Measurements from ENCODE around the gene PPP2R3B. TPM values are rescaled to one million over a fixed set of nuclear protein-coding genes. Genes with fewer than 3 reads are reported as not detected.
"Not testable (repeated sequence)": the region's sequence is repeated elsewhere in the genome, so short reads cannot be mapped to it uniquely, and the experiment has no call there.

Gene PPP2R3B
- total RNA-seq, 2 experiments from 2014 or later: 12.1 to 14.0 TPM

DNA sequence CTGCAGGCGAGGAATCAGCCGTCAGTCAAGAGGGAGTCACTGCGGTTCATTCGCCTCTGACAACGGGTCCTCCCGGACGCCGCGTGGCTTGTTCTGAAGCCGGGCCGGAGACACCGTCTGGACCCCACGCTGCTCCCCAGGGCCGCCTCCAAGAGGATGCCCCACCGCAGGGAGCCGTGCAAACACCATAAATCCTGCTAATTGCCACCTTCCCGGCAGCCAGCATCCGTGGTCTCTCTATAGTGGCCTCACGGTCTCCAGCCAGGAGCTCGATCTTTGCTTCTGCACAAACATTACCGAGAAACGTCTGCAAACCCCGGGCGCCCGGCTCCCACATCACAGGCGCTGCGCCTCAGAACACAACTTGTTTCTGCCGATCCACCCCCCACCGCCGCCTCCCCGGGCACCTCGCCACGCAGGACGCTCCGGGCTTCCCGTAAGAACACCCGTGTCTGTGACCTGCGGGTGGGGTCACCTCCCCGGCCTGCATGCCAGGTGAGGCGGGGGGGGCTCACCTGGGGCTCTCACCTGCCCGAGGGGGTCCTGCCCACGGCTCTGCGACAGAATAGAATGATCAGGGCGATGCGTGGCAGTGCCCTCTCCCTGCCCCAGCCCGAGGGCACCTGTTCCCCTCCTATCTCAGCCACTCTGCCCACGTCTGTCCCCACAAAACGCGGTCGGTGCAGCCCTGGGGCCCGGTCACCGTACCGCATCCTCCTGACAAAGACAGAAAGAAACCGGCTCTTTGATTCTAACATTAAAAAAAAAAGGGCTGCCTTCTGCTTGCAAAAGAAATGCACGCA, 32.4 kb upstream of the PPP2R3B start:
- intact Hi-C loops (cut with DNase I, micrococcal nuclease): no loop called here
- peaks cover 0 to 56% of the 10 kb centered on the region in 2 experiments for H3K9me3 ChIP-seq (ENCODE audit: control insufficient read depth in 1 of 2, insufficient read depth in 1 of 2, low read length in 2 of 2)
- Mint-ChIP-seq H3K36me3 (ENCODE audit: low read depth) (no peaks in the 10 kb centered on the region), H3K4me1 (ENCODE audit: low read depth) (no peaks in the 10 kb centered on the region), H3K27me3 (peaks cover 8% of the 10 kb centered on the region), H3K27ac (no peak overlapping the region), H3K9me3 (no peaks in the 10 kb centered on the region), H3K4me3 (no peak overlapping the region)
- no peak overlapping the region for H3K4me3 ChIP-seq (ENCODE audit: low read length)
- no peak overlapping the region for H3K27ac ChIP-seq (ENCODE audit: low read depth in 1 of 2, low read length in 2 of 2)
- H3K4me1 ChIP-seq (ENCODE audit: insufficient read depth, low read length): no peaks in the 10 kb centered on the region
- ChIA-PET POLR2A (no interaction called here), CTCF (no interaction called here)
- TF ChIP-seq, protein P1, sequence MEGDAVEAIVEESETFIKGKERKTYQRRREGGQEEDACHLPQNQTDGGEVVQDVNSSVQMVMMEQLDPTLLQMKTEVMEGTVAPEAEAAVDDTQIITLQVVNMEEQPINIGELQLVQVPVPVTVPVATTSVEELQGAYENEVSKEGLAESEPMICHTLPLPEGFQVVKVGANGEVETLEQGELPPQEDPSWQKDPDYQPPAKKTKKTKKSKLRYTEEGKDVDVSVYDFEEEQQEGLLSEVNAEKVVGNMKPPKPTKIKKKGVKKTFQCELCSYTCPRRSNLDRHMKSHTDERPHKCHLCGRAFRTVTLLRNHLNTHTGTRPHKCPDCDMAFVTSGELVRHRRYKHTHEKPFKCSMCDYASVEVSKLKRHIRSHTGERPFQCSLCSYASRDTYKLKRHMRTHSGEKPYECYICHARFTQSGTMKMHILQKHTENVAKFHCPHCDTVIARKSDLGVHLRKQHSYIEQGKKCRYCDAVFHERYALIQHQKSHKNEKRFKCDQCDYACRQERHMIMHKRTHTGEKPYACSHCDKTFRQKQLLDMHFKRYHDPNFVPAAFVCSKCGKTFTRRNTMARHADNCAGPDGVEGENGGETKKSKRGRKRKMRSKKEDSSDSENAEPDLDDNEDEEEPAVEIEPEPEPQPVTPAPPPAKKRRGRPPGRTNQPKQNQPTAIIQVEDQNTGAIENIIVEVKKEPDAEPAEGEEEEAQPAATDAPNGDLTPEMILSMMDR (IDR thresholded peaks at IDR 0.05): no peak
- DNase-seq (no peak), ATAC-seq (ENCODE audit: poor library complexity) (no peak)
- peaks cover 0 to 2% of the 10 kb centered on the region in 2 experiments for H3K27me3 ChIP-seq (ENCODE audit: control insufficient read depth in 1 of 2, insufficient read depth in 2 of 2, low read length in 2 of 2)
- H3K36me3 ChIP-seq (ENCODE audit: insufficient read depth, low read length): no peaks in the 10 kb centered on the region

DNA sequence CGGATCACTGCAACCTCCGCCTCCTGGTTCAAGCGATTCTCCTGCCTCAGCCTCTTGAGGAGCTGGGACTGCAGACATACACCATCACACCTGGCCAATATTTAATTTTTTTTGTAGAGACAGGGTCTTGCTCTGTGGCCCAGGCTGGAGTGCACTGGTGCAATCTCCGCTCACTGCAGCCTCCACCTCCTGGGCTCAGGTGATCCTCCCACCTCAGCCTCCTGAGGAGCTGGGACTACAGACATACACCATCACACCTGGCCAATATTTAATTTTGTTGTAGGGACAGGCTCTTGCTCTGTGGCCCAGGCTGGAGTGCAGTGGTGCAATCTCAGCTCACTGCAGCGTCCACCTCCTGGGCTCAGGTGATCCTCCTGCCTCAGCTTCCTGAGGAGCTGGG, 28.8 kb upstream of the PPP2R3B start:
- DNase-seq, CTCF ChIA-PET: not testable (repeated sequence)

DNA sequence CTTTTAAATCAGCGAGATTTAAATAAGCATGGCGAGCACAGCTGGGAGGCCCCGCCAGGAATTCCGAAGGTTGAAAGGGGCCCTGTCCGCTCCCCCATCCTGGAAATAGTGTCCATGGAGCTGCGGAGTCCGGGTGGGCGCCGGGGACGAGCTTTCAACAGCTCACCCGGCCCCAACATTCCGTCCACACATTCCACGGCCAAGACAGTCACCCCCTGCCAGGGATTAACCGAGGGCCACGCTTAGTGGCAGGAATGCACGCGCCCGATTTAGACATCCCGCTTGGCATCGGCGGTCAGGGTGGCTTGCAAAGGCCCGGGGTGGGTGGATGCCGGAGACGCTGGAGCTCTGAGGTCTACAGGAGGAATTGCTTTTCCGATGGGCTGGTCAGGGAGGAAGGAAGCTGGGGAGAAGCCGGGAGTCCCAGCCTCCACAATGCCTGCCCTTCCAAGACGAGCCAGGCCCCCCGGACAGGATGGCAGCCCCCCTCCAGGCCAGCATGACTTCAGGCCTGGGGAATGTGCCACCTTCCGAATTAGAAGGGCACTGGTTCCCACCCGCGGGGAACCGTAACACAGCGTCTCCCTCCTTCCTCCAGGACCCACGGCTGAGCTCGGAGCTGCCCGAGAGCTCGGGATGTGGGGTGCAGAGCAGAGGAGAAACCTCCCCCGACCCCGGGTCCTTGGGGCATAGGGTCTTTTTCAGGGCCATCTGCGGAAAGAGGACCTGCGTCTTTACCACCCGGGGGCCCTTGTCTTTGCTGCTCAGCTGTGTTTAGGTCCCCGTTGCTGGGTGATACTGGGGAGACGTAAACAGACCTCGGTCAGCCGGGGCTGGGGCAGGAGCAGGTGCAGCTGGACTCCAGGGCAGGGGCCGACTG, 26.9 kb upstream of the PPP2R3B start:
- TF ChIP-seq, protein P1 (IDR thresholded peaks at IDR 0.05): no peak
- DNase-seq (no peak), ATAC-seq (ENCODE audit: poor library complexity) (no peak)
- H3K4me1 ChIP-seq (ENCODE audit: insufficient read depth, low read length): no peaks in the 10 kb centered on the region
- Mint-ChIP-seq H3K27ac (no peak overlapping the region), H3K4me1 (ENCODE audit: low read depth) (no peaks in the 10 kb centered on the region), H3K36me3 (ENCODE audit: low read depth) (no peaks in the 10 kb centered on the region), H3K4me3 (no peak overlapping the region), H3K9me3 (no peaks in the 10 kb centered on the region), H3K27me3 (peaks cover 3% of the 10 kb centered on the region)
- H3K36me3 ChIP-seq (ENCODE audit: insufficient read depth, low read length): no peaks in the 10 kb centered on the region
- peaks cover 0 to 17% of the 10 kb centered on the region in 2 experiments for H3K9me3 ChIP-seq (ENCODE audit: control insufficient read depth in 1 of 2, insufficient read depth in 1 of 2, low read length in 2 of 2)
- no peak overlapping the region for H3K4me3 ChIP-seq (ENCODE audit: low read length)
- intact Hi-C loops (cut with DNase I, micrococcal nuclease): no loop called here
- ChIA-PET CTCF (no interaction called here), POLR2A (no interaction called here)
- no peak overlapping the region for H3K27ac ChIP-seq (ENCODE audit: low read depth in 1 of 2, low read length in 2 of 2)
- H3K27me3 ChIP-seq (ENCODE audit: control insufficient read depth in 1 of 2, insufficient read depth in 2 of 2, low read length in 2 of 2): peaks cover 0 to 5% of the 10 kb centered on the region in 2 experiments

More for the DNA sequence above, 28.8 kb upstream of the PPP2R3B start:
- H3K36me3 Mint-ChIP-seq (ENCODE audit: low read depth); POLR2A ChIA-PET; H3K27ac ChIP-seq (ENCODE audit: low read depth in 1 of 2, low read length in 2 of 2); H3K27ac Mint-ChIP-seq; H3K36me3 ChIP-seq (ENCODE audit: insufficient read depth, low read length); H3K4me3 Mint-ChIP-seq; H3K4me3 ChIP-seq (ENCODE audit: low read length); H3K27me3 Mint-ChIP-seq; H3K4me1 Mint-ChIP-seq (ENCODE audit: low read depth); ATAC-seq (ENCODE audit: poor library complexity); H3K27me3 ChIP-seq (ENCODE audit: control insufficient read depth in 1 of 2, insufficient read depth in 2 of 2, low read length in 2 of 2); H3K4me1 ChIP-seq (ENCODE audit: insufficient read depth, low read length); intact Hi-C loops (cut with DNase I, micrococcal nuclease); H3K9me3 Mint-ChIP-seq: not testable (repeated sequence)
- H3K9me3 ChIP-seq (ENCODE audit: control insufficient read depth in 1 of 2, insufficient read depth in 1 of 2, low read length in 2 of 2): peaks cover 0 to 32% of the 10 kb centered on the region in 2 experiments
